GM10248 (cell line): ENCODE results near the gene SMURF2.
A peak's percentile ranks its signal among the peaks of the same experiment; 100 is the strongest.

Source experiments
- CTCF ChIA-PET: fragments of 300-600 bp; sonication (Branson Sonifier 250); formaldehyde crosslinking; extraction: SDS; loops from one replicate; lab custom pipeline; 2021; ENCODE audit warnings: antibody characterized with exemption; lab: Yijun Ruan, JAX
- POLR2A ChIA-PET: fragments of 350-650 bp; sonication (Branson Sonifier 250); formaldehyde crosslinking; extraction: SDS; loops from one replicate; lab custom pipeline; 2020; ENCODE audit warnings: antibody characterized with exemption; lab: Yijun Ruan, JAX
- DNase-seq: peaks from one replicate; pipeline ENCODE4 v3.0.0; 2012; ENCODE audit errors: extremely low spot score
- CTCF ChIP-seq: IDR thresholded peaks from 2 replicates; pipeline ENCODE4 v1.5.1; 2012; ENCODE audit warnings: mild to moderate bottlenecking, low read depth; ENCODE audit errors: extremely low read depth, missing control alignments, control extremely low read depth

Gene SMURF2

GRCh38 chr17:64630309-64631223, 31.5 kb downstream of the SMURF2 start:
- DNase-seq, result no peak
- POLR2A ChIA-PET, result no interaction called here
- CTCF ChIA-PET, result interaction anchor here (0.7 to 7.9 kb wide), 5 partner anchors 10 to 210 kb away, joined by 3 to 54 read pairs (median 3); no protein-coding TSS in a partner anchor
- no peak for TF ChIP-seq CTCF

- peak; percentile 50 for DNase-seq
- ChIA-PET POLR2A (no interaction called here), CTCF (interaction anchor here (1.1 to 7.9 kb wide), 2 partner anchors 19 to 53 kb away, joined by 3 to 54 read pairs; no protein-coding TSS in a partner anchor)
- TF ChIP-seq CTCF, result no peak
Measured at GRCh38 chr17:64628641-64629040, 33.5 kb downstream of the SMURF2 start.

GRCh38 chr17:64627797-64628196, 34.3 kb downstream of the SMURF2 start:
- CTCF ChIA-PET, result no interaction called here
- no peak for TF ChIP-seq CTCF
- POLR2A ChIA-PET, result no interaction called here
- no peak for DNase-seq

GRCh38 chr17:64626827-64627226, 35.3 kb downstream of the SMURF2 start:
- POLR2A ChIA-PET, result no interaction called here
- no peak for DNase-seq
- no peak for TF ChIP-seq CTCF
- CTCF ChIA-PET, result no interaction called here

GRCh38 chr17:64625541-64625940, 36.6 kb downstream of the SMURF2 start:
- POLR2A ChIA-PET, result no interaction called here
- CTCF ChIA-PET, result no interaction called here
- no peak for TF ChIP-seq CTCF
- no peak for DNase-seq

GRCh38 chr17:64622931-64623654, 39.0 kb downstream of the SMURF2 start:
- TF ChIP-seq CTCF, result no peak
- DNase-seq, result no peak
- POLR2A ChIA-PET, result no interaction called here
- CTCF ChIA-PET, result interaction anchor here (0.8 to 1.4 kb wide), 4 partner anchors 9 to 26 kb away, joined by 3 to 5 read pairs (median 4); no protein-coding TSS in a partner anchor
